ENCODE data around the gene SERPINB7.

SERPINB7 gene

GRCh38 chr18:63850020-63850419 lies 74.8 kb downstream of the SERPINB7 start:
- no peak for DNase-seq

GRCh38 chr18:63850636-63851035 lies 75.4 kb downstream of the SERPINB7 start:
- no peak for DNase-seq
